Raji (cell line): ENCODE data around the gene SPINK8.

Experiments
- POLR2A ChIP-seq: IDR thresholded peaks from 2 replicates; pipeline ENCODE4 v1.6.1; 2011; ENCODE audit warnings: low read depth, low read length, control low read depth; ENCODE audit not compliant: insufficient read depth

Gene SPINK8

GRCh38 chr3:48271763-48272498 is 61.5 kb downstream of the SPINK8 start:
- TF ChIP-seq POLR2A: no peak

GRCh38 chr3:48270306-48270705 is 63.2 kb downstream of the SPINK8 start:
- TF ChIP-seq POLR2A: no peak

DNA sequence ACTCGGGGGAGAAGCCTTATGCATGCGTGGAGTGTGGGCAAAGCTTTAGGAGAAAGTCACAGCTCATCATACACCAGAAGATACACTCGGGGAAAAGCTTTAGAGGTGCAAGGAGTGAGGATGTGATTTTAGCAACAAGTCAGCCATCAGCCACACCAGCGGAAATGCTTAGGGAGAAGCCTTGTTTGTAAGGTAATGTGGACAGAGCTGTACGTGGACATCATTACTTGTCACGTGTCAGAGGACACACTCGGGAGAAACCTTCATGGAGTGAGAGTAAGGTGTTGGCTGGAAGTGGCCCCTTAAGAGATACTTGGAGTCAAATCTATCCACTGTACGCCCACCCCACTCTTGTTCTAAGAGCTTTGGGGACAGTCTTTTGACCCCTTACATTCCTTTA is 63.9 kb downstream of the SPINK8 start:
- no peak for TF ChIP-seq POLR2A

DNA sequence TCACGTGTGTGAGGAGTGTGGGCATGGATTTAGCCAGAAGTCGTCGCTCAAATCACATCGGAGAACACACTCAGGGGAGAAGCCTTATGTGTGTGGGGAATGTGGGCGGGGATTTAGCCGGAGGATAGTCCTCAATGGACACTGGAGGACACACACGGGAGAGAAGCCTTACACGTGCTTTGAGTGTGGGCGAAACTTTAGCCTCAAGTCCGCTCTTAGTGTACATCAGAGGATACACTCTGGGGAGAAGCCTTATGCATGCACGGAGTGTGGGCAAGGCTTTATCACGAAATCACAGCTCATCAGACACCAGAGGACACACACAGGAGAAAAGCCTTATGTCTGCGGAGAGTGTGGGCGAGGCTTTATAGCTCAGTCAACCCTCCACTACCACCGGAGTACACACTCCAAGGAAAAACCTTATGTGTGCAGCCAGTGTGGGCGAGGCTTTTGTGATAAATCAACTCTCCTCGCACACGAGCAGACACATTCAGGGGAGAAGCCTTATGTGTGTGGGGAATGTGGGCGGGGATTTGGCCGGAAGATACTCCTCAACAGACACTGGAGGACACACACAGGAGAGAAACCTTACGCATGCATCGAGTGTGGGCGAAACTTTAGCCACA is 64.4 kb downstream of the SPINK8 start:
- no peak for TF ChIP-seq POLR2A

GRCh38 chr3:48268381-48268935 is 65.0 kb downstream of the SPINK8 start:
- no peak for TF ChIP-seq POLR2A

DNA sequence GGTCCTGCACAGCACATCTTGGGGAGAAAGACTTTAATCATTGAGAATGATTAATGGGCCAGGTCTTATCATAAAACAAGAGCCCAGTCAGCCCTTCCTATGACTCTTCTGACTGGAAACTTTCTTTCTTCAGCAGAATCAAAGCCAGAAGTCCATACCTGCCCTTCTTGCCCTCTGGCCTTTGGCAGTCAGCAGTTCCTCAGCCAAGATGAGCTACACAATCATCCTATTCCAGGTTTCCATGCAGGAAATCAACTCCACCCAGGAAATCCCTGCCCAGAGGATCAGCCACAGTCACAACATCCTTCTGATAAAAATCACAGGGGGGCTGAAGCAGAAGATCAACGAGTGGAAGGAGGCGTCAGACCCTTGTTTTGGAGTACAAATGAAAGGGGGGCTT is 65.7 kb downstream of the SPINK8 start:
- no peak for TF ChIP-seq POLR2A

DNA sequence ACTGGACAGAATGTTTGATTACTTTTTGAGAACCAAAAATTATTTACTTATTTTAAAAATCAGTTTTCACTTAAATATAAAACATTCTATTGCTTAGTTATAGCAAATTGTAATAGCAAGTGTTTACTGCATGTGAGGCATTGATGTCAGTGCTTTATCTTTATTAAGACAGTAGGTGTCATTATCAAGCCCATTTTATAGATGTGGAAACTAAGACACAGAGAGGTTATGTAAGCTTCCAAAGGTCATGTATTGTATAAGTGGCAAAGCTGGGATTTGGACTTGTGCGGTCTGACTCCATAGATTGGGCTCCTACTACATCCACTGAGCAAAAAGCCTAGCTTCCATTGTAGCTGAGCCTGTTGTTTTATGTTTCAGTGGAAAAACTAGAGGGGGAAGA is 74.9 kb downstream of the SPINK8 start:
- no peak for TF ChIP-seq POLR2A
